Fibroblast of mammary gland (primary cell): ENCODE measurements around the gene DHH.

ENCODE experiments used
- DNase-seq: peaks from one replicate; pipeline ENCODE4 v3.0.0-alpha.2; 2010; ENCODE audit warnings: low read depth
- H3K4me3 ChIP-seq: 2 replicates; pipeline ENCODE4 v1.5.1; 2011; ENCODE audit warnings: low read depth, mild to moderate bottlenecking, low read length, moderate library complexity; ENCODE audit not compliant: control insufficient read depth
- CTCF ChIP-seq: conservative IDR thresholded peaks from 2 replicates; pipeline ENCODE4 v1.5.1; 2011; ENCODE audit warnings: low read depth, low read length, inconsistent platforms; ENCODE audit not compliant: control insufficient read depth, insufficient read depth

Gene DHH

GRCh38 chr12:49055092-49055491 lies 39.5 kb downstream of the DHH start:
- no peak for TF ChIP-seq CTCF
- H3K4me3 ChIP-seq, result no peak overlapping the region
- no peak for DNase-seq

GRCh38 chr12:49054524-49054923 lies 40.1 kb downstream of the DHH start:
- no peak overlapping the region for H3K4me3 ChIP-seq
- no peak for DNase-seq
- no peak for TF ChIP-seq CTCF

- TF ChIP-seq CTCF, result no peak
- DNase-seq, result no peak
- no peak overlapping the region for H3K4me3 ChIP-seq
These were observed 40.5 kb downstream of the DHH start for GRCh38 chr12:49054096-49054495.

- DNase-seq, result no peak
- no peak for TF ChIP-seq CTCF
- no peak overlapping the region for H3K4me3 ChIP-seq
These were observed 42.0 kb downstream of the DHH start for GRCh38 chr12:49052451-49053208.

GRCh38 chr12:49051777-49052438 lies 42.7 kb downstream of the DHH start:
- DNase-seq, result no peak
- TF ChIP-seq CTCF, result no peak
- no peak overlapping the region for H3K4me3 ChIP-seq

GRCh38 chr12:49051373-49051764 lies 43.2 kb downstream of the DHH start:
- DNase-seq, result no peak
- H3K4me3 ChIP-seq, result no peak overlapping the region
- no peak for TF ChIP-seq CTCF
